IPS-18a (cell line): ENCODE measurements around the gene TMEM30B.

Experiments
- H3K27ac ChIP-seq: one replicate; pipeline ENCODE4 v1.5.1; 2013; ENCODE audit warnings: low read length
- H3K27me3 ChIP-seq: one replicate; pipeline ENCODE4 v1.6.1; 2013; ENCODE audit warnings: mild to moderate bottlenecking, low read length; ENCODE audit not compliant: control insufficient read depth, insufficient read depth
- H3K36me3 ChIP-seq: one replicate; pipeline ENCODE4 v1.6.1; 2013; ENCODE audit warnings: low read depth, low read length; ENCODE audit not compliant: control insufficient read depth
- H3K4me1 ChIP-seq: one replicate; pipeline ENCODE4 v1.6.1; 2013; ENCODE audit warnings: low read depth, low read length; ENCODE audit not compliant: control insufficient read depth
- H3K4me3 ChIP-seq: one replicate; pipeline ENCODE4 v1.5.1; 2013; ENCODE audit warnings: low read length
- H3K9ac ChIP-seq: one replicate; pipeline ENCODE4 v1.6.1; 2013; ENCODE audit warnings: mild to moderate bottlenecking, low read length, moderate library complexity
- H3K9me3 ChIP-seq: one replicate; pipeline ENCODE4 v1.6.1; 2013; ENCODE audit warnings: low read depth, low read length; ENCODE audit not compliant: control insufficient read depth

The TMEM30B gene

DNA sequence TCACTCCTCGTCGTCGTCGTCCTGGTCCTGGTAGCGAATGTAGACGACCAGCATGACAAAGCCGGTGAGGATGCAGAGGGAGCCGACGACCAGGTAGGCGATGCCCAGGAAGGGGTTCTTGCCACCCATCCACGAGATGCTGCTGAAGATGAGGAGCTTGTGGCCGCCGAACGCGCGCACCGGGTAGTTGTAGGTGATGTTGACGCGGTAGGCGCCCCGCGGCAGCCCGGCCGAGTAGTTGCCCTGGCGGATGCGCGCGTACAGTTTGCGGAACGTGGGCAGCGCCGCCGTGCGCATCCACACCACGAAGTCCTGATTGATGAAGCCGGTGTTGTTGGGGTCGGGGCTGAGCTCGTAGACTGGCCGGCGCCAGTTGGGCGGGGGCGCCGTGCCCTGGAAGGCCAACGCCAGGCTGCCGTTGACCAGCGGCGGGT lies 1.0 kb downstream of the TMEM30B start:
- H3K4me3 ChIP-seq: peak overlapping the region; percentile 64
- no peaks in the 10 kb centered on the region for H3K4me1 ChIP-seq
- no peak overlapping the region for H3K27ac ChIP-seq
- no peaks in the 10 kb centered on the region for H3K36me3 ChIP-seq
- peaks cover 51% of the 10 kb centered on the region for H3K27me3 ChIP-seq
- no peak overlapping the region for H3K9ac ChIP-seq
- H3K9me3 ChIP-seq: no peaks in the 10 kb centered on the region

DNA sequence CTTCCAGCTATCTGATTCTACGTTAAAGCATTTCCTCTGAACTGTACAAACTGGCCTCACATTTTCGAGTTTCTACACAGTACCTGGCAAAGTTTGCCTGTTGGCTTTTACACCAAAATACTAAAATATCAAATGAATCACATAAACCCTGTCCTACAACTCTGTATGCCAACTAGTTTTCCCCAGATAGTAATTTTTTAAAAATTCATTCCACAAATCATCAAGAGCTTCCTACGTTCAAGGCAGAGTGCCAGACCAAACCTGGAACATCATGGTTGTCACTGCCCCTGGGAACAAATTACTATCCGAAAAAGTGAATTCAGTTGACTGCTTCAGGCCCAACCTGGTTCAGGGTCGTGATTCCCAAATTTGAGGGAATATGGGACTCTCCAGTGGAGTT lies 2.1 kb downstream of the TMEM30B start:
- Histone ChIP-seq H3K27me3 (peaks cover 49% of the 10 kb centered on the region), H3K9me3 (no peaks in the 10 kb centered on the region), H3K9ac (no peak overlapping the region), H3K27ac (no peak overlapping the region), H3K4me3 (no peak overlapping the region), H3K4me1 (no peaks in the 10 kb centered on the region), H3K36me3 (no peaks in the 10 kb centered on the region)

- Histone ChIP-seq H3K9ac (no peak overlapping the region), H3K27ac (no peak overlapping the region), H3K36me3 (no peaks in the 10 kb centered on the region), H3K4me3 (no peak overlapping the region), H3K4me1 (no peaks in the 10 kb centered on the region), H3K27me3 (peaks cover 46% of the 10 kb centered on the region), H3K9me3 (no peaks in the 10 kb centered on the region)
Measured at GRCh38 chr14:61277784-61278183, 3.4 kb downstream of the TMEM30B start.

GRCh38 chr14:61277232-61277631 lies 3.9 kb downstream of the TMEM30B start:
- no peaks in the 10 kb centered on the region for H3K9me3 ChIP-seq
- H3K4me3 ChIP-seq: no peak overlapping the region
- H3K36me3 ChIP-seq: no peaks in the 10 kb centered on the region
- H3K9ac ChIP-seq: no peak overlapping the region
- H3K27ac ChIP-seq: no peak overlapping the region
- H3K27me3 ChIP-seq: peaks cover 41% of the 10 kb centered on the region
- no peaks in the 10 kb centered on the region for H3K4me1 ChIP-seq

DNA sequence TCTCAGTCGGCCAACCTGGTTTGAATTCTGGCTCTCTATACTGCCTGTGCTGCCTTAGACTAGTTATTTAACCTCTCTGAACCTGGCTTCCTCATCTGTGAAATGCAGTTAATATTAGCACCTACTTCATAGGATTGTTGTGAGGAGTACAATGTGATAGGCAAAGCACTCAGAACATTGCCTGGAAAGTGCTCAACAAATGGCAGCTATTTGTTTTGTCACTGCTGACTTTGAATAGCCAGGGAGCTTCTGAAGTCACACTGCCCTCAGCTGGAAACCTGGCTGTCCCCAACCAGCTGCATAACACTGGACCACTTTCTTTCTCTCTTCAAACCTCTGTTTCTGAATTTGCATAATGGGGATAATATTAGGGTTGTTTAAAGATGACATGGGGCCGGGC lies 9.6 kb downstream of the TMEM30B start:
- Histone ChIP-seq H3K27me3 (peaks cover 10% of the 10 kb centered on the region), H3K36me3 (no peaks in the 10 kb centered on the region), H3K9me3 (no peaks in the 10 kb centered on the region), H3K4me1 (no peaks in the 10 kb centered on the region), H3K4me3 (no peak overlapping the region), H3K9ac (no peak overlapping the region), H3K27ac (no peak overlapping the region)

DNA sequence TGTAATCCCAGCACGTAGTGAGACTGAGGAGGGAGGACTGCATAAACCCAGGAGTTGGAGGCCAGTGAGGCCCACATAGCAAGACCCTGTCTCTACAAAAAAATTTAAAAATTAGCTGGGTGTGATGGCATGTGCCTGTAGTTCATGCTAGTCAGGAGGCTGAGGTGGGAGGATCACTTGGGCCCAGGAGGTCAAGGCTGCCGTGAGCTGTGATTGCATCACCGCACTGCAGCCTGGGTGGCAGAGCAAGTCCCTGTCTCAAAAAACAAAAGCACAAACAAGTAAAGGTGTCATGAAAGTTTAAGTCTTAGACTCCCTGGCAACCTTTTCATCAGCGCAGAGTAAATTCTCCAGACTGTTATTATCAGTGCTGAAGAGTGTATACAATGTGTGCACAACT lies 10.4 kb downstream of the TMEM30B start:
- Histone ChIP-seq H3K36me3 (no peaks in the 10 kb centered on the region), H3K9ac (no peak overlapping the region), H3K27ac (no peak overlapping the region), H3K4me3 (no peak overlapping the region), H3K27me3 (peaks cover 10% of the 10 kb centered on the region), H3K4me1 (no peaks in the 10 kb centered on the region), H3K9me3 (no peaks in the 10 kb centered on the region)

- Histone ChIP-seq H3K4me1 (no peaks in the 10 kb centered on the region), H3K27ac (no peak overlapping the region), H3K36me3 (no peaks in the 10 kb centered on the region), H3K27me3 (peaks cover 10% of the 10 kb centered on the region), H3K4me3 (peak overlapping the region; percentile 1), H3K9me3 (no peaks in the 10 kb centered on the region), H3K9ac (no peak overlapping the region)
Measured at GRCh38 chr14:61269321-61270083, 11.6 kb downstream of the TMEM30B start.

- H3K27me3 ChIP-seq: peaks cover 10% of the 10 kb centered on the region
- no peaks in the 10 kb centered on the region for H3K9me3 ChIP-seq
- H3K36me3 ChIP-seq: no peaks in the 10 kb centered on the region
- no peaks in the 10 kb centered on the region for H3K4me1 ChIP-seq
- H3K4me3 ChIP-seq: no peak overlapping the region
- H3K27ac ChIP-seq: no peak overlapping the region
- H3K9ac ChIP-seq: no peak overlapping the region
Measured at GRCh38 chr14:61268812-61269211, 12.3 kb downstream of the TMEM30B start.

GRCh38 chr14:61266891-61267740 lies 14.0 kb downstream of the TMEM30B start:
- H3K27me3 ChIP-seq: peaks cover 10% of the 10 kb centered on the region
- no peak overlapping the region for H3K9ac ChIP-seq
- no peak overlapping the region for H3K4me3 ChIP-seq
- no peaks in the 10 kb centered on the region for H3K9me3 ChIP-seq
- no peaks in the 10 kb centered on the region for H3K4me1 ChIP-seq
- no peak overlapping the region for H3K27ac ChIP-seq
- H3K36me3 ChIP-seq: no peaks in the 10 kb centered on the region

- peaks cover 10% of the 10 kb centered on the region for H3K27me3 ChIP-seq
Measured at GRCh38 chr14:61266436-61266835, 14.7 kb downstream of the TMEM30B start.

DNA sequence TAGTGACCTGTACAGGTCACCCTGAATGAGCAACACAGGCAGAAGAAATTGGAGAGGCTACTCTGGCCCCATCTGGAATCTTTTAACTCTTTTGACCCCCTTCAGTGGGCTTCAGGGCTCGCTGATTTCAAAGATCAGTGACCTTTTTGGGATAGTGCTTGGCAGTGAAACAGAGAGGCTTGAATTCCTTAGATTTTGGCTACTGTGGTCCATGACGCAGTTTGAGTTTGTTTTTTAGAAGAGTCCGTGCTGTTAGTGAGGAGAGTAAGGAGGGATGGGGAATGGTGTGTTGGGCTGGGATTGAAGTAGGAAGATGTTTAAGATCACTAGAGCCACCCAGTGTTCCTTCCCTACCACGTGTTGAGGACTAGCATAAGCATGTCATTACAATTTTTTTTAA lies 16.5 kb downstream of the TMEM30B start:
- Histone ChIP-seq H3K36me3 (no peaks in the 10 kb centered on the region), H3K4me1 (no peaks in the 10 kb centered on the region), H3K27ac (no peak overlapping the region), H3K9ac (no peak overlapping the region), H3K27me3 (peaks cover 1% of the 10 kb centered on the region), H3K4me3 (no peak overlapping the region), H3K9me3 (no peaks in the 10 kb centered on the region)

More at GRCh38 chr14:61266436-61266835, 14.7 kb downstream of the TMEM30B start:
- Histone ChIP-seq H3K27ac (no peak overlapping the region), H3K4me3 (no peak overlapping the region), H3K36me3 (no peaks in the 10 kb centered on the region), H3K4me1 (no peaks in the 10 kb centered on the region), H3K9ac (no peak overlapping the region), H3K9me3 (no peaks in the 10 kb centered on the region)
